ENCODE measurements around the gene RYR2. TPM values are rescaled to one million over a fixed set of nuclear protein-coding genes. Genes with fewer than 3 reads are reported as not detected.
"Not testable (repeated sequence)": the region's sequence is repeated elsewhere in the genome, so short reads cannot be mapped to it uniquely, and the experiment has no call there.

Gene RYR2
- polyA plus RNA-seq, 3 donors, result 1.2 to 2.0 (median 1.3) TPM

GRCh38 chr1:237145379-237146135 lies 103.6 kb downstream of the RYR2 start:
- DNase-seq, result peak; percentile 48

GRCh38 chr1:237146241-237146640 lies 104.3 kb downstream of the RYR2 start:
- DNase-seq, result peak; percentile 82

- DNase-seq, result no peak
These were observed 107.9 kb downstream of the RYR2 start for GRCh38 chr1:237149857-237150256.

- not testable (repeated sequence) for DNase-seq
These were observed 110.0 kb downstream of the RYR2 start for GRCh38 chr1:237151979-237152378.

DNA sequence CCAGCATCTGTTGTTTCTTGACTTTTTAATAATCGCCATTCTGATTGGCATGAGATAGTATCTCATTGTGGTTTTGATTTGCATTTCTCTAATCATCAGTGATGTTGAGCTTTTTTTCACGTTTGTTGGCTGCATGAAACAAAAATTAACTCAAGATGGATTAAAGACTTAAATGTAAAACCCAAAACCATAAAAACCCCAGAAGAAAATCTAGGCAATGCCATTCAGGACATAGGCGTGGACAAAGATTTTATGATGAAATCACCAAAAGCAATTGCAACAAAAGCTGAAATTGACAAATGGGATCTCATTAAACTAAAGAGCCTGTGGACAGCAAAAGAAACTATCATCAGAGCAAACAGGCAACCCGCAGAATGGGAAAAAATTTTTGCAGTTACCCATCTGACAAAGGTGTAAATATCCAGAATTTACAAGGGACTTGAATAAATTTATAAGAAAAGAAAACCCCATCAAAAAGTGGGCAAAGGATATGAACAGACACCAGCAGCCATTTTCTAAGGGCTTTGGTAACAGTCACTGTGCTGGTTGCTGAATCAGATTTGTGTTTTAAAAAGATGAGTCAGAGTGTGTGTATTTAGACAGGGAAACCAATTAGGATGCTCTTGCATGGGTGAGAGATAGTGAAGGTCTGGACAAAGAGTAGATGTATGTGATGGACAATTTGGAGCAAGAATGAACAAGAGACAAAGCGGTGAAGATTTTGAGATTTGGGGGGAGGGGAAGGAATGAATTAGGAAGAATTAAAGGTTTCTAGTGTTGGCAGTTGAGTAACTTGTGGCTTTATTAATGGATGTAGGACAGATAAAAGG lies 110.7 kb downstream of the RYR2 start:
- DNase-seq, result no peak

- DNase-seq, result no peak
These were observed 112.2 kb downstream of the RYR2 start for GRCh38 chr1:237154157-237154556.

DNA sequence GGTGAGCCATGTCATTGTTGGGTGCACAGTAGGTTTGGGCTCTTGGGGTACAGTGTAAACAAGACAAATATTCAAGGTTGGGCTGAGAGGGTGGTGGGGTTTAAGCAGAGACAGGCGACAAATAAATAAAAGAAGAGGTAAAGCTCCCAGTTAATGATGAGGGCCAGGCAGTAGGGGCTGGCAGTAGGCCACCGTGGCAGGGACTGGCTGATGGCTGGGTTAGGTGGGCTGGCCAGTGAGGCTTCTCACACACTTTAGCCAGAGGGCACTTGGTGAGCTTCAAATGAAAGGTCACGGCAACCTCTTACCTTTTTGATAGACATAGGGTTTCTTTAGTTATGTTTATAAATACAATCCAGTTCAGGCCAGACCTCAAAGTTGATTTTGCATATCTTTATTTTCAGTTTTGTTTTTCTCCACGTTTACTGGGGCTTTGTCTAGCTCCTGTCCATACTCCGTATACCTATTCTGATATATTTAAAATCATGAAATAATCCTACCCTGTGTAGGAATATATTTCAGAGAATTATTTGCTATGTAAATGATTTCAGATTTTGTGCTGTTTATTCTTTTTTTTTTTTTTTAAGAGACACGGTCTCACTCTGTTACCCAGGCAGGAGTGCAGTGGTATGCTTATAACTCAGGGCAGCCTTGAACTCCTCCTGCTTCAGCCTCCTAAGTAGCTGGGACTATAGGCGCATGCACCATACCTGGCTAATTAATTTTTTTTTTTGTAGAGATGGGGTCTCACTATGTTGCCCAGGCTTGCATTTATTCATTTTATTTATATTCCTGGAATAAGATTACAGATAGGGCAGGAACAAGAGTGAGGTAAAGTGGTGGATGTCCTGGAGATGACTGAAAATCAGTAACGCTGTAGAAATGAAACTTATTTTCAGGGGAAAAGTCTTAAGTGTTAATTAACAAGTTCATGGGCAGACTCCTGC lies 122.7 kb downstream of the RYR2 start:
- DNase-seq, result no peak

- DNase-seq, result no peak
These were observed 124.1 kb downstream of the RYR2 start for GRCh38 chr1:237166086-237166485.

DNA sequence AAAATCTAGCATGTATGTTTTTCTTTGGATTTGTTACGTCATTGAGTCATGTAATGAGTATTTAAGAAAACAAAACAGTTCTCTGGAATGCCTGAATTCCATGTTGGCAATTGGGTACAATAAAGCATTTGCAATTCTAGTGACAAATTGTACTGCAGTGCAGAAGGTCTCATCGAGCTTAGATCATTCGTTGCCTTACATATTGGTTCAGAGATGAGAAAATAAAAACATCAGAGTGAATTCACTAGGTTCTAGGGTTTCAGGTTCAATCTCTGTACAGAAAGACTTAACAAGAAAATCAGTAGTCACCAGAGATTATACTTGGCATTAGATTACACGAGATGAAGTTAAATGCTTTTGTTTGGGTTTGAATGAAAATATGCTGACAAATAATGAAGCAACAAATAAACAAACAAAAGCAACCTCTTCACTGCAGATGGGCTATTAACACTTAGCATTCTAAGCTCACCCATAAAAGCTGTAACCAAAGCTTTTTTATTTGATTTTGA lies 124.7 kb downstream of the RYR2 start:
- DNase-seq, result no peak

GRCh38 chr1:237170149-237170548 lies 128.2 kb downstream of the RYR2 start:
- DNase-seq, result no peak

DNA sequence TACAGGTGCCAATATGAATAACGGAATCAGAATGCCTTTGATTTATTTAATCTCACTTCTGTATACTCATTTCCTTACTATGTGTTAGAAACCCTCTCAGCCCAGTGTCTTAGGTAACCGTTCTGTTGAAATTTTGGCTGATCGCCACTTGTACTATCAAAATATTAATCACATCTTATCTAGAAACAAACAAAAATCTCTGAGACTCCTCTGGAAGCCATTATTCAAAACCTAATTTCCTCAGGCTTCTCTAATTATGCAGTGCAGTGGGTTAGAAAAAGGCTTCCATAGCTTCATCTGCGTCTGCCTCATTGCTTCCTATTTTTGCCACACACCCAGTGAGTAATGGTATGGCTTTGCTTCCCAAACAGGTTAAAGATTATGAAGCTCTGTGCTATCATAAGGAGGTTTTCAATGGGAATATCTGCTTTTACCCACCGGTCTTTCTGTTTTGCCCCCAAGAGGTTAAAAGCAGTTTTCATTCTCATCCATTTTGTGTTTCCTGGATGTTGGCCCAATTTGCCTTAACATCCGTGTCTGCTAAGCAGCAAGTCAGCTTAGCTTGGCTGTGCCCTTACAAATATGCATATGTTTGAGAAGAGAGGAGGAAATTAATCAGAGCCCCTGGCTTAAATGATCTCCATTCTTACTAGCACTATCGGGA lies 129.6 kb downstream of the RYR2 start:
- no peak for DNase-seq

DNA sequence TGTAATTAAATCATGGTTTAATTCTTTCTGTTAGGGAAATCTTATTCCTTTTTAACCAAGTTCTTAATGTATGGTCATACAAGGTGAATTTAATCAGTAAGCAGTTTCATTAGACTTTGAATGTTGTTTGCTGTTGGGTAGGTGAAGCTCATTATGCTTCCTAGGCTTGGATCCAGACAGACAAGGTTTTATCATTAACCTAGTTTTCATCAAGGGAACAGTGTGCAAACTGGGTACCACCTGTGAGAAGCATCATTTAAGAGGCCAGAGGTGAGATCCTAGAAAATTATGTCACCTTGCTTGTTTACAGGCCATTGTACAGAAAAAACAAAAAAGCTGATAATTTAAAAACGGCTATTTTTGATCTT lies 130.1 kb downstream of the RYR2 start:
- no peak for DNase-seq

DNA sequence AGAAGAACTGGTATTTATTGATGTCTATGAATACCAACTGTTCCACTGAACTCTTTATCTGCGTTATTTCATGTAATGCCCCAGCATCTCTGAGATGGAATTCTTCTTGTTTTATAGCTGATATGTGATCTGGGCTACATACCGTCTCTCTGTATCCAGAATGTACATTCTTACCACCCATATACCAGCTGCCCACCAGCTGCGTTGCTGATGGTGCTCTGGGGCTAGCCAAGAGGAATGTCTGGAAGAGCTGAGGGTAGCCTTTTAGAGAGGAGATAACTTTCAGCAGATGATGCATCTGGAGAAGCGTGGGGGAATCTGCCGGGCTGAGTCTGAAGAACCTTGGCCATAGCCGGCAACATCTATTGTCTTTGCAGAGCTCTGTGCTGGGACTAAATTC lies 137.5 kb downstream of the RYR2 start:
- DNase-seq, result no peak

GRCh38 chr1:237180256-237180655 lies 138.3 kb downstream of the RYR2 start:
- DNase-seq, result no peak

- no peak for DNase-seq
These were observed 139.8 kb downstream of the RYR2 start for GRCh38 chr1:237181743-237182317.

- DNase-seq, result no peak
These were observed 142.1 kb downstream of the RYR2 start for GRCh38 chr1:237183963-237184540.

- DNase-seq, result no peak
These were observed 144.7 kb downstream of the RYR2 start for GRCh38 chr1:237186675-237187074.

GRCh38 chr1:237187842-237188241 lies 145.9 kb downstream of the RYR2 start:
- DNase-seq, result no peak

DNA sequence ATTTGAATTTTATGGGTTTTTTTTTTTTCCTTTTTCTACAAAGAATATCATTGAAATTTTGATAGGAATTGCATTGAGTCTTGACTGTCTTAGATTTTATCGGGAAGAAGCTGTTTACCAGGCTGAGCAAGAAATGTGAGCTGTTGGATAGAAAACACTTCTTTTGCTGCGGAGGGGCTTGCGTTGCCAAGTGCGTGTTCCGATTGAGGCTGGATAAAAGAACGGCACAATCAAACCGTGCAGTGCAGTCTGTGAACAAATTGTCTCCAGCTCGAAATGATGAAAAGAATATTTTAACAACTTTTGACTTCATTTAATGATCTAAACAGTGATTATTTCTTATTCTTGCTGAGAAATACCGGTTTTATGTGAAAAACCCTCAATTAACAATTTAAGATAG lies 149.4 kb downstream of the RYR2 start:
- DNase-seq, result no peak
